Epithelial cell of esophagus (primary cell): ENCODE results near the gene FHIT.
A peak's percentile ranks its signal among the peaks of the same experiment; 100 is the strongest.

Experiments used
- DNase-seq: peaks from one replicate; pipeline ENCODE4 v3.0.0; 2010; ENCODE audit warnings: low read depth
- H3K4me3 ChIP-seq: 2 replicates; pipeline ENCODE4 v1.5.1; 2011; ENCODE audit warnings: mild to moderate bottlenecking, low read length, control low read depth
- TF ChIP-seq, protein P1 (sequence below): IDR thresholded peaks from 2 replicates; pipeline ENCODE4 v1.5.1; 2011; ENCODE audit warnings: low read depth, mild to moderate bottlenecking, low read length, control low read depth, inconsistent platforms; ENCODE audit not compliant: insufficient read depth; ENCODE audit errors: missing control alignments

The FHIT gene

DNA sequence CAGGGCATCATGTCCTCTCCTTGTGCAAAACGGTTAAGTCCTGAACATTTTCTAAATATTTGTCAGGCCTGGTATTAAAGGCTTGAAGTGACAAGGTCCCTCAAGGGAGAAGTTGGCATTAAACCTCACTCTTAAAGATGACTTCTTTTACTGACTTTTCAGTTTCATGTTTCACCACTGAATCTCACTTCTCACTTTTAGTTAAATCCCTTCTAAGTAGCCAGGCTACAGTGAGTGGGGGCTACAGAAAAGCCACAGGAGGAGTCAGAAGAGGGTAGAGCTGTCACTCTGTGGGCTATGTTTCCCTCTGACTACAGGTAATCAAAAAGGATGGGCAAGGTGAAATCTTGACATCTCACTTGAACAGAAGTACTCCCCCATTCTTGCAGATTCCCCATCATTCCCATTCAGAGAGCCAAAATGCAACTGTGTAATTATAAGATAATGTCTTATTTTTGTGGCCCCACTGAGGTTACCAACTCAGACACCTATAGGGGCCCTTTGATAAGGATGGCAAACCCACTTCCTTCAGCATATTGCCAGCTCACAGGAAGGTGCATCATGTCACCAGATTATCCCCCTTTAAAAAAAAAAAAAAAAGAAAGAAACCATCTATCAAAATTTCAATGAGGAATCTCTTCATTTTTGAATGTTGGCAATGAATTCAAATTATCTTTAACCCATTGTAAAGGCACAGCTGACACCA, 1411.3 kb downstream of the FHIT start:
- no peak overlapping the region for H3K4me3 ChIP-seq
- TF ChIP-seq, protein P1, sequence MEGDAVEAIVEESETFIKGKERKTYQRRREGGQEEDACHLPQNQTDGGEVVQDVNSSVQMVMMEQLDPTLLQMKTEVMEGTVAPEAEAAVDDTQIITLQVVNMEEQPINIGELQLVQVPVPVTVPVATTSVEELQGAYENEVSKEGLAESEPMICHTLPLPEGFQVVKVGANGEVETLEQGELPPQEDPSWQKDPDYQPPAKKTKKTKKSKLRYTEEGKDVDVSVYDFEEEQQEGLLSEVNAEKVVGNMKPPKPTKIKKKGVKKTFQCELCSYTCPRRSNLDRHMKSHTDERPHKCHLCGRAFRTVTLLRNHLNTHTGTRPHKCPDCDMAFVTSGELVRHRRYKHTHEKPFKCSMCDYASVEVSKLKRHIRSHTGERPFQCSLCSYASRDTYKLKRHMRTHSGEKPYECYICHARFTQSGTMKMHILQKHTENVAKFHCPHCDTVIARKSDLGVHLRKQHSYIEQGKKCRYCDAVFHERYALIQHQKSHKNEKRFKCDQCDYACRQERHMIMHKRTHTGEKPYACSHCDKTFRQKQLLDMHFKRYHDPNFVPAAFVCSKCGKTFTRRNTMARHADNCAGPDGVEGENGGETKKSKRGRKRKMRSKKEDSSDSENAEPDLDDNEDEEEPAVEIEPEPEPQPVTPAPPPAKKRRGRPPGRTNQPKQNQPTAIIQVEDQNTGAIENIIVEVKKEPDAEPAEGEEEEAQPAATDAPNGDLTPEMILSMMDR = no peak
- no peak for DNase-seq

DNA sequence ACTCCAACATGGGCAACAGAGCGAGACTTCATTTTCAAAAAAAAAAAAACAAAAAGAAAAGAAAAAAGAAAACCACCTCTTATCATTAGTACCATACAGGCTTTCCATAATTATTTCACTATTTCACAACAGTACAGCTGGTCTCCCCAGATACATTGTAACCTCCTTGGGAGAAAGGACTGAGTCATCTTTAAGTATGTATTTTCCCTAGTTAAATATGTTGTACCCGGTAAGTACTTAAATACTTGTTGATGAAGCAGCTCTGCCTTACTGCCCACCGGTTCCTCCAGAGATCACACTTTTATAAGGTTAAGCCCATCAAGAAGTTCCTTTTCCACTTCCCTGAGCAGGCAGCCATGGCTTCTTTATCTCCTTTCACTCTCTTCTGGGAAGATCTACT, 1412.0 kb downstream of the FHIT start:
- H3K4me3 ChIP-seq = no peak overlapping the region
- peak; percentile 73 for DNase-seq
- TF ChIP-seq, protein P1 = no peak

DNA sequence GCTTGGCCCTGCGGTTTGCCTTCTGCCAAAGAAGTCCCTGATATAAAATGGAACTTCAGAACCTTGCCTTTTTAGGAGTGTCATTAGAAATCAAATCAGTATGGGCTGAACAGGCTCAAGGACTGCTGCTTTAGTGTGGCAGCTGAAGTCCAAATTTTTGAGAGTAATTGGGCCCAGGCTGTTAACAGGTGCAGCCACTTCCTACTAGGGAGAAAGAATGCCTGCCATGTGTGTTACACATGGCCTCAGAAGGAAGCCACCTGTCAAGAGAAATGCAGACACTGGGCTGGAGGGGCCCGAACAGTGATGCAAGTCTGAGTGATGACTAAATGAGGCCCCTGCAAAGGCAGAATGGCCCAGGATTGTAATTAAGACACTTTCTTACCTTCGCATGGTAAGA, 1414.7 kb downstream of the FHIT start:
- no peak overlapping the region for H3K4me3 ChIP-seq
- DNase-seq = no peak
- TF ChIP-seq, protein P1 = no peak

DNA sequence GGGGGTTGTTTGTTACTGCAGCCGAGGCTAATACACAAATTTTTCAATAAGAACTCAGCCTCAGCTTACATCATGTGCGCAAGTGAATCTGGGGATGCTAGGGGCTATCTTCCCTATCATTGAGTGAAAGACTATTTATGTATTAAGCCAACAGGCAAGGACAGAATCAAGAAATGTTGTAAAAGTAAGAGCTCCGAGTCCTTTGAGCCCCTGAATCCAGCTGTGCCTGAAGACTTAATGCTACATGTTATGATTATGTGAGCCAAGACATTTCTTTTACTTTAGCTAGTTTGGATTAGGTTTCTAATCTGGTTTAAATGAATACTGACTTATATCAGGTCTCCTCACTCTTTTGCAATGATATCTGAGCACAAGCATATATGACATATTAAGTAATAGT, 1418.5 kb downstream of the FHIT start:
- TF ChIP-seq, protein P1 = no peak
- no peak for DNase-seq

DNA sequence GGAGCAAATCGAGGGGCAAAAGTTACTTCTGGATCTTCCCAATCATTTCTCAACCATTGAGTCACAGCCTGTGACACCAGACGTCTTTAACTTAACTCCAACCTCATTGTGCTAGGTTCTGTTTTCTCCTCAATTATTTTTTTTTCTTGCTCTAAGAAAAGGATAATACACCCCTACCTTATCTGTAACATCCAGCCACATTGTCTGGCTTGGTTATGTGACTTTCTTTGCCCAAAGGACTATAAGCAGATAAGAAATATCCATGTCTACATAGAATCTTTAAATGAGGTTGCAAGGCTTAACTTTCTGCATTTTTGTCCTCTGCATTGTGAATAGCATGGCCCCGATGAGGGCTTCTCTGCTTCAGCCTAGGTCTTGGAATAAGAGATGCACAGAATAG, 1419.0 kb downstream of the FHIT start:
- H3K4me3 ChIP-seq = no peak overlapping the region
- TF ChIP-seq, protein P1 = no peak
- no peak for DNase-seq

More for the DNA sequence above, 1418.5 kb downstream of the FHIT start:
- no peak overlapping the region for H3K4me3 ChIP-seq

DNA sequence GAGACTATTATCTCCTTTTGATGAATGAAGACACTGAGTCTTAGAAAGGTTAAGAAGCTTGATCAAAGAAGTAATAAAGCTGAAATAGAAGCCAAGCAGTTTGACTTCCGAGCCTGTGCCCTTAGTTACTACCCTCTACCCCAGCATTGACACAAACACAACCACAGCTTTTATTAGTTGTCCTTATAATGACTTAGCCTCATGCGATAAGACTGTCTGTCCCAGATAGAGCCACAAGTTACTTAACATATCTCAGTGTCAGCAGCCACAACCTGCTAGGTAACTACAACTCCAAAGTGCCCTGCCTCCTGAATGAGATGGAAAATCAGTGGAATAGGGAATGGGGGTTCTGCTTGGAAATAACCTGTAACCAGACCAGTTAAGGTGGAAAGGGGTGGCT, 1419.9 kb downstream of the FHIT start:
- DNase-seq = no peak
- no peak overlapping the region for H3K4me3 ChIP-seq
- TF ChIP-seq, protein P1 = no peak

DNA sequence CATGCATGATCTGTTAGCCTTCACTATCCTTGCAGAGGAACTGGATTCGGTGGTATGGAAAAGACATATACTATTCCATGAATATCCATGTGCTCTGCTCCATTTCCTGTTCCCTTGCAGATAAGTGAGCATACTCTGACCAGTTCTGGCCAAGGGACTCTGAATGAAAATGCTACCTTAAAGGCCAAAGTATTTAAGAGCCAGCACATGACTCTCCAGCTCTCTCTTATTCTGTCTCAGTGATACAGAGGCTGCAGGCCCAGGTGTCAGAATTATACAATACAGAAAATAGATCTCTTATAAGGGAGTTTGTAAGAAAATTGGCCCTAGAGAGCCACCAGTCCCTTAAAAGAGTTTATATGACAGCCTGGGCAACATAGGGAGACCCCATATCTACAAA, 1421.7 kb downstream of the FHIT start:
- H3K4me3 ChIP-seq = no peak overlapping the region
- DNase-seq = no peak
- TF ChIP-seq, protein P1 = no peak
